GM10248 (cell line): Measurements from ENCODE around the gene KCNJ10.

Source experiments
- CTCF ChIA-PET: fragments of 300-600 bp; sonication (Branson Sonifier 250); formaldehyde crosslinking; extraction: SDS; loops from one replicate; lab custom pipeline; 2021; ENCODE audit warnings: antibody characterized with exemption; lab: Yijun Ruan, JAX
- POLR2A ChIA-PET: fragments of 350-650 bp; sonication (Branson Sonifier 250); formaldehyde crosslinking; extraction: SDS; loops from one replicate; lab custom pipeline; 2020; ENCODE audit warnings: antibody characterized with exemption; lab: Yijun Ruan, JAX
- DNase-seq: peaks from one replicate; pipeline ENCODE4 v3.0.0; 2012; ENCODE audit errors: extremely low spot score
- TF ChIP-seq, protein P1 (sequence below): IDR thresholded peaks from 2 replicates; pipeline ENCODE4 v1.5.1; 2012; ENCODE audit warnings: mild to moderate bottlenecking, low read depth; ENCODE audit errors: extremely low read depth, missing control alignments, control extremely low read depth

KCNJ10 gene

DNA sequence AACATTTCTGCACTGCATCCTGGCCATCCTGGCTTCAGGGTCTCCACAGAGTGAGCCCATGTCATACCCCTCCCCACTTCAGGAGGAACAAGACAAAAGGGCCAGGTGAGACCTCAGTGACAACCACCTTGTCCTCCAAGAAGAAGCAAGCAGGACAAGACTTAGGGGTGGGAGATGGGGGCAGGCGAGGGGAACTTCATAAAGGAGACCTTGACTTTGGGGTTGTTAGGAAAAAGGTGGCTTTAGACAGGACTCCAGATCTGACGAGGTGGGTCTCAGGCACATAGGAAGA is 91.9 kb downstream of the KCNJ10 start:
- DNase-seq: no peak
- ChIA-PET POLR2A (interaction anchor here (1.6 kb wide), 1 partner anchor 53 kb away, joined by 3 read pairs; the partner anchor contains the start of gene TAGLN2), CTCF (interaction anchor here (0.8 kb wide), 1 partner anchor 68 kb away, joined by 3 read pairs; no protein-coding TSS in a partner anchor)
- TF ChIP-seq, protein P1, sequence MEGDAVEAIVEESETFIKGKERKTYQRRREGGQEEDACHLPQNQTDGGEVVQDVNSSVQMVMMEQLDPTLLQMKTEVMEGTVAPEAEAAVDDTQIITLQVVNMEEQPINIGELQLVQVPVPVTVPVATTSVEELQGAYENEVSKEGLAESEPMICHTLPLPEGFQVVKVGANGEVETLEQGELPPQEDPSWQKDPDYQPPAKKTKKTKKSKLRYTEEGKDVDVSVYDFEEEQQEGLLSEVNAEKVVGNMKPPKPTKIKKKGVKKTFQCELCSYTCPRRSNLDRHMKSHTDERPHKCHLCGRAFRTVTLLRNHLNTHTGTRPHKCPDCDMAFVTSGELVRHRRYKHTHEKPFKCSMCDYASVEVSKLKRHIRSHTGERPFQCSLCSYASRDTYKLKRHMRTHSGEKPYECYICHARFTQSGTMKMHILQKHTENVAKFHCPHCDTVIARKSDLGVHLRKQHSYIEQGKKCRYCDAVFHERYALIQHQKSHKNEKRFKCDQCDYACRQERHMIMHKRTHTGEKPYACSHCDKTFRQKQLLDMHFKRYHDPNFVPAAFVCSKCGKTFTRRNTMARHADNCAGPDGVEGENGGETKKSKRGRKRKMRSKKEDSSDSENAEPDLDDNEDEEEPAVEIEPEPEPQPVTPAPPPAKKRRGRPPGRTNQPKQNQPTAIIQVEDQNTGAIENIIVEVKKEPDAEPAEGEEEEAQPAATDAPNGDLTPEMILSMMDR: no peak

DNA sequence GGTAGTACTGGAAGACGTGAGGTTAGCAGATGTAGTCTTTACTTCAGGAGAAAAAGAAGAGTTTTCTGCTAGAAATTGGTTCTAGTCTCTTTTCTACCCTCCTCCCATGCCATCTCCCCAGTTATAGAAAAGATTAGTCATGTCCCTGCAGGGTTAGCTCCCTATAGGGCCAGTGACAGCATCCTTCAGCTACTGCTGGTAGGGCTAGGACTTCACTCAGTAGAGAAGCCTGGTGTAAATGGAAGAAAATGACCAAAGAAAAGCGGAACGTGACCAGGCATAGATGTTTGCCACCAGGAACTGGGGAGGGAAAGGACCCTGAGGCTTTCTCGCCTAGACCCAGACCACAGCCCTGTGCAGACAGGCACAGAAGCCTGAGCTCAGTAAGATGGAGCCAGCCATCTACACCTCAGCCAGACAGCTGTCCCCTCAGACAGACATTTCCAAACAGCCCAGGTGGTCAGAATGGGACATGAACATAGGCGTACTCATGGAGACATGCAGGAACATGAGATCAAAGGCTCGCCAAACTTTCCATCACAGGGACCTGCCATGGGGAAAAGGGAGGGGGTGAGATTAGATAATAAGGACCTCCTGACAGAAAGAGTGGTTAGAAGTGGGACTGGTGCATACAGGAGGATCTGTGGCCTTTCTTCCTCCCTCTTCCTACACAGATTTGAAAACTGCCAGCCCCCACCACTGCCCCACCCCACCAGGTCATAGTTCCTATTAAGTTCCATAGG is 92.4 kb downstream of the KCNJ10 start:
- CTCF ChIA-PET: interaction anchor here (0.8 to 1.7 kb wide), 2 partner anchors 31 to 68 kb away, joined by 3 to 5 read pairs; no protein-coding TSS in a partner anchor
- POLR2A ChIA-PET: interaction anchor here (1.6 kb wide), 1 partner anchor 52 kb away, joined by 3 read pairs; the partner anchor contains the start of gene TAGLN2
- TF ChIP-seq, protein P1: no peak
- DNase-seq: no peak

DNA sequence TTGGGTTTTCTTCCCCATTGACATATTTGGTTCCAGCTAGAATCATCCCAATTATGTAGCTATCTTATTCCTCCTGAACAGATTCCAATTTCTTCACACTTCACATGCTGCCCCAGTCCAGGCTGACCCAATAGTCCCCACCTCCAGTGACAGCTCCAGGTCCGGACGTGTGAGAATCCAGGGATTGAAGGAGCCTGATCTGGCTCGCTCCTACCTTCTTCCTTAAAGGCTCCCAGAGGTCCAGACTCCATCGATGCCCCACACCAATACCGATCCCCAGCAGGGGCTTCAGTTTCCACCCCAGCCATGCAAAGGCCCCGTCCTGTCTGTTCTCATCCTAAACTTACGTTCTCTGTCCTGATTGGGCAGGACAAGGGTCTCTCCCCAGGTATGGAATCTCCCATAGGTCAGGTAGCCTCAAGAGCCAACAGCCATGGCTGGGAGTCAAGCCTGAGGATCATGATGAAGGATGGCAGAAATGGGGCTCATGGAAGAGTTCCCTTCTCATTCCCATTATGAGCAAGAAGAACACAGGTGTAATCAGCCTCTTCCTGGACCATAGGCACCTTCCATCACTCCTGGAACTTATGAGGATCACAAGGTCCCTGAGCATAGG is 95.5 kb downstream of the KCNJ10 start:
- POLR2A ChIA-PET: no interaction called here
- DNase-seq: no peak
- TF ChIP-seq, protein P1: no peak
- CTCF ChIA-PET: interaction anchor here (0.7 kb wide), 1 partner anchor 112 kb away, joined by 3 read pairs; no protein-coding TSS in a partner anchor

DNA sequence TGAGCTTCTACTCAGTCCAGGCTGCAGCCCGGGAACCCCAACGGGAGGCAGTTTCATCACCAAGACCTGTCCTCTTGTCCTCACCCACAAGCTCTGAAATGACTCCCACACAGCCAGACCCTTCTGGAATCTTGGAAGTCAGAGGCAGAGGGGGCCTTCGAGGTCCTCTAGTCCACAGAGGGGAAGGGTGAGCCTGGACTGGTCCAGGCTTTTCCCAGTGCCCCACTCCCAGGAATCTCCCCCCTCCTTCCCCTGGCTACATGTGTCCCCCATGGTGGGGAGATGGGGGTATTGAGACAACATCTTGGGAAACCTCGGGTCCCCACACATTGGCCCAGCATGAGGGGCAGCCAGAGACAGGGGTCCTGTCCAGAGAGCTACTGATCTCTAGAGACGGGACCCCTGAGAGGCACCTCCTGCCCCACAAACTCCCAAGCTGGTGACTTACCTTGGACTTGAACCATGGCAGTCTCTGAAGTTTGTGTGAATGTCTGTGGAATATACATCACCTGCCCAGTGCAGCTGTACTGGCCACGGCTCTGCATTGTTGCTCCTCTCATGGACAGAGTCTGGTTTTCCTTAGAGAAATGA is 96.5 kb downstream of the KCNJ10 start:
- ChIA-PET POLR2A (no interaction called here), CTCF (interaction anchor here (2.3 to 4.4 kb wide), 2 partner anchors 33 to 184 kb away, joined by 7 to 25 read pairs; no protein-coding TSS in a partner anchor)
- no peak for DNase-seq
- TF ChIP-seq, protein P1: no peak

DNA sequence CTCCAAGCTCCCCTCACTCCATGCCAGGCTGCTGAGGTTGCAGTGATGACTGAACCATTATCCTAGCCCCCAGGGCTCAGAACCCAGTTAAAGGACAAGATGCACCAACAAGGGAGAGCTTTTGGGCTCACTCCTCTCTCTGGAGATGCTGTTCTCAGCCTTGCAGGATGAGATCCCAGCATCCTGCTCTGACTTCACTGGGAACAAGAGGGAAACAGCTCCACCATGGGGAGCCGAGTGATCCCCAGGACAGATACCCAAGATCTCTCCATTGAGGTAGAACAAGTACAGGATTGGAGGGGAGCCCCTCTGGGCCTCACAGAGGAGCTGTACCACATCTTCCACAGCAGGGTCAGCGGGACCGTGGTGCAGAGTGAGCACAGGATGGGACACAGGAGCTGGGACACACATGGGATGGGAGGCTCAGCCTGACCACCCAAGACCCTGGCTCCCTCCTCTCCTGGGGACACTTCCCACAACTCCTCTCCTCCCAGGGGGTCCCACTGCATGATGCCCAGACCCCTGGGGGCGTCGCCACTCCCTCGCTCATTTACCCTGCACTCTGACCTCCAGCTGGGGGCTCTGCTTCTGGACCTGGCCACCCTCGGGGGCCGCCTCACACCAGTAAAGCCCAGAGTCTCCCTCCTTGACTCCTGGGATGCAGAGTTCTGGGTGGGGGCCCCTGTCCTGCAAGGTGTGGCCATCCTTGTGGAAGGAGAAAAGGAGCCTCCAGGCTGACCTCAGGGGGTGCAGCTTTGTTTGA is 97.3 kb downstream of the KCNJ10 start:
- CTCF ChIA-PET: interaction anchor here (0.8 to 4.4 kb wide), 3 partner anchors 34 to 183 kb away, joined by 3 to 25 read pairs (median 7); no protein-coding TSS in a partner anchor
- POLR2A ChIA-PET: interaction anchor here (0.9 kb wide), 1 partner anchor 51 kb away, joined by 3 read pairs; no protein-coding TSS in a partner anchor
- TF ChIP-seq, protein P1: no peak
- no peak for DNase-seq
